ENCODE measurements around the gene GALNT16.

Gene GALNT16

GRCh38 chr14:69337984-69338383, 78.0 kb downstream of the GALNT16 start:
- no peak for DNase-seq (ENCODE audit: low read depth)

- DNase-seq (ENCODE audit: low read depth): no peak
Measured at GRCh38 chr14:69339426-69339825, 79.5 kb downstream of the GALNT16 start.

DNA sequence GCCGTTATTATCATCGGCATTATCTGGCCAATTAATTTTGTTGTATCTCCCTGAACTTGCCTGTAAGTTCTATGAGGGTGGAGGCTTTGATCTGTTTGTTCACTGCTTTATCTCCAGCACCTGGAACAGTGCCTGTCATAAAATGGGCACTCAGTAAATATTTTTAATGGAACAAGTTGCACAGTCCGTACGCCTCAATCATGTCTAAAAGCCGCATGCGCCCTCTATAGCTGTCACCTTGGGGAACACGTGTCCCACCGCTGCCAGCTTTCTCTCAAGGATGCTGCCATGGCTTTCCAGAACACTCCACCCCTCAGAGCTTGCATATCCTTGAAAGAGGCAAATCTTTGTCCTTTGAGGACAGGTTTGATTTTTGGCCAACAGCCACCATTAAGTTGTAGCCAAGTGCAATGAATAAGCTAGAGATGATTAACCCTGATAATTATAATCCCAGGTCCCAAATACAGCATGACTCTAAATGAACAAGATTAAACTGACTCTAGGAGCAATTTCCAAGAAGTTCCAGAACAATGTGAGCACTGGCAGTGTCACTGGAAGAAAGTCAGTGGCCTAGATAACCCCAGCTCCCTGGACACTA, 83.1 kb downstream of the GALNT16 start:
- DNase-seq (ENCODE audit: low read depth): no peak

GRCh38 chr14:69344171-69344570, 84.2 kb downstream of the GALNT16 start:
- DNase-seq (ENCODE audit: low read depth): no peak

GRCh38 chr14:69345402-69345801, 85.4 kb downstream of the GALNT16 start:
- DNase-seq (ENCODE audit: low read depth): no peak

GRCh38 chr14:69346710-69347109, 86.8 kb downstream of the GALNT16 start:
- DNase-seq (ENCODE audit: low read depth): no peak

DNA sequence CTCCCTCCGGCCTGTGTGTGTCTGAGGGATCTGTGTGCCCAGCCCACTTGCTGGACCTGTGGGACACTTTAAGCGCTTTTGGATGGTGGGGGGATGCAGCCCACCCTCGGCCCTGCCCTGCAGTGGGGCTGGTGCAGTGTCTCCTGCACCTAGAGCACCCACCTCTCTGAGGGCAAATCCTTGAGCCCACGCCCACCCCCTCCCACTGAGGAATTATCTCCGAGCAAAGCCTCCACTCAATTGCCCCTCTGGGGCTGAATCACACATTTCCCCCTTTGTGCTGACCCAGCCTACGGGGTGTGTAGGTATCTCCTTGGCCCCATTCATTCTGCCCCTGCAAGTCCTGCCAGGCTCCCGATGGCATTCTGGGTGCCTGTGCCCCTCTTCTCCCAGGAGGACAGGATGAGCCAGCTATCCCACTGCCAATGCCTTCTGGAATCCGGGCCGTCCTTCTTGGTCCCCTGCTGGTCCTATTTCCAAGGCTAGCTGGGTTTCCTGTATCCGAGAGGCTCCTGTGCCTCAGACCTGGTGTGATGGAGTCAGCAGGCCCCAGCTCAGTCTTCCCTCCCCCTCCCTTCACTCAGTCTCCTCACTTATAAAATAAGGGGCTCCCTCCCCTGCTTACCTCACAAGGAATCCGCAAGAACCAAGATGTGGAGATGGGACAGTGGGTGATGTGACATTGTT, 89.3 kb downstream of the GALNT16 start:
- no peak for DNase-seq (ENCODE audit: low read depth)

DNA sequence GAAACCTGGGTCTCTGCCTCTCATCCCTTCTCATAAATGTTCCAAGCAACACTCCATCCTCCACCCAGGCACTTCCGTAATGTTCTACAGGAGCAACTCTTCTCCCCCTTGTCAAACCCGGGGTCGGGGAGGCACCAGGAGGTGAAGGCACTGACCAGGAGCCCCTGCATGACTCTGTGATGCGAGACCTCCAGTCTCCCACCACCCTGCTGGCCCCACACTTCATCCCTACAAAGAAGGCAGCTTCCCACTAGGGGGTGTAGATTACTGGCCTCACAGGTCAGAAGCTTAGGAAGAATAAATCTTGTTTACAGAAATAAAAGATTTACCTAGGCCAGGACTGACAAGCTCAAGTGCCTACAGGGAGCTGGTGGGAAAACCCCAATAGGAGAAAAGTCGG, 90.9 kb downstream of the GALNT16 start:
- DNase-seq (ENCODE audit: low read depth): no peak

GRCh38 chr14:69351385-69351784, 91.4 kb downstream of the GALNT16 start:
- DNase-seq (ENCODE audit: low read depth): no peak

GRCh38 chr14:69351911-69352310, 92.0 kb downstream of the GALNT16 start:
- no peak for DNase-seq (ENCODE audit: low read depth)

DNA sequence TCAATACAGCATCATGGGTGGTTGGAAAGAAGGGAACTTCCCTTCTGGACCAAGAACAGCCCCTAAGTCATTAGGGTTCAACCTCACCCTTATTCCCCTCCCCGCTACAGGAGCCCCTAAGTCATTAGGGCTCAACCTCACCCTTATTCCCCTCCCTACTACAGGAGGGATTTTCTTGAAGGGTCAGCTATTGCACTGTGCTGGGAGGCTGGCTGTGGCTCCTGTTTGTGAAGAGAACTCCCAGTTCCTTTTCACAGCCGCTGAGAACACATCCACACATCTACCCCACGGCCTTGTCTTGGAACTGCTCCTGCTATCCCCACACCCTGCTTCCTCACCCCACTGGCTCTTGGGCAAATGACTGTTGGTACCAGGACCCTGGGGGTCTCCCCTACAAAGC, 93.2 kb downstream of the GALNT16 start:
- DNase-seq (ENCODE audit: low read depth): no peak

DNA sequence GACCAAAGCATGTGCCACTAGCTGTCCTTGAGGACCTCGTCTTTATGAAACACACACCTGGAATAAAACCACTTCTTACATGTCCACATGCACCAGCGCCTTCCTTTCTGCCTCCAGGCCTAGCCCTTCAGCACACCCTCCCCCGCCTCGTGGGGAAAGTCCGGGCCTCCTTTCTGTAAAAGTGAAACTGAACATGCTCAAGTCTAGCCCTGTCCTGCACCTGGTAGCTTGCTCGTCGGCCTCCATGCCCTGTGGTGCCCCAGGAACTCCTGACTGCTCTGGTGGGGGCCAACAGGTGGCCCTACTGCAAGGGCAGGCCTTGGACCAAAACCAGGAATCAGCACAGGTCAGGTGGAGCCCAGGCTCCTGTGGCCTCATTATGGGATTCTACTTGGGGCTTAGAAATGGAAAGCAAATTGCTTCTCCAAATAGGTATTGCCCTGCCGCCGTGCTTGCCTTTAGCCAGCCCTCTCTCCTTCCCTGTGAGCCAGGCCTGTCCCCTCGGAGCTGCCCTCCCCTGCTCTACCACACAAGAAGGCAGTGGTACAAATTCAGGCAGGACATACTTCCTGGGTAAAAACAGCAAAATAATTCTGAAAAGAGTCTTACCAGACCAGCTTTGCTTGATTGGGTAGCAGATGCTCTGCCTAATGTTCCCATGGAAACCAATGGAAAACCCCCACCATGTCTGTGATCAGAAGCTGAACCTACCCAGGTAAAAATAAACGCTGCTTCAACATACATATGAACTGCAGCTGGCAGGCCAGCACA, 94.6 kb downstream of the GALNT16 start:
- DNase-seq (ENCODE audit: low read depth): peak; percentile 46

DNA sequence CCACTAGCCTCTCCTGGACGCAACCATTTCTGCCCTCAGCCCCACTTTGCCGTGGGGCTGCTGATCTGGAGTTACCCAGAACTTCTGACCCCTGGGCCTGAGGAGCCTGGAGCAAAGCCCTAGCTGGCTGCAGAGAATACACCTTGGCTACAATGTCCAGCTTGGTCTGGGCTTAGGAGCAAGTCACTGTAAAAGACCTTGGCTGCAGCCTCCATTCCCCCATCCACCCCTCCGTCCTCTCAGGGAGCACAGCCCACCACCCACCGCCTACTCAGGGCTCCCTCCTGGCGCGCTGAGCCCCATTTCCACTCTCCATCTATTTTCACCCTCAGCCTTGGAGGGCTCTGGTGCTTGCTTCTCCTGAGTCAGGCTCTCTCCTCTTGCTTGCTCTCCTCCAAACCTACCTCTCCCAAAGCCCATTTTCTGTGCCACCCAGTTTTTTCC, 95.2 kb downstream of the GALNT16 start:
- no peak for DNase-seq (ENCODE audit: low read depth)

GRCh38 chr14:69355607-69356281, 95.8 kb downstream of the GALNT16 start:
- no peak for DNase-seq (ENCODE audit: low read depth)

DNA sequence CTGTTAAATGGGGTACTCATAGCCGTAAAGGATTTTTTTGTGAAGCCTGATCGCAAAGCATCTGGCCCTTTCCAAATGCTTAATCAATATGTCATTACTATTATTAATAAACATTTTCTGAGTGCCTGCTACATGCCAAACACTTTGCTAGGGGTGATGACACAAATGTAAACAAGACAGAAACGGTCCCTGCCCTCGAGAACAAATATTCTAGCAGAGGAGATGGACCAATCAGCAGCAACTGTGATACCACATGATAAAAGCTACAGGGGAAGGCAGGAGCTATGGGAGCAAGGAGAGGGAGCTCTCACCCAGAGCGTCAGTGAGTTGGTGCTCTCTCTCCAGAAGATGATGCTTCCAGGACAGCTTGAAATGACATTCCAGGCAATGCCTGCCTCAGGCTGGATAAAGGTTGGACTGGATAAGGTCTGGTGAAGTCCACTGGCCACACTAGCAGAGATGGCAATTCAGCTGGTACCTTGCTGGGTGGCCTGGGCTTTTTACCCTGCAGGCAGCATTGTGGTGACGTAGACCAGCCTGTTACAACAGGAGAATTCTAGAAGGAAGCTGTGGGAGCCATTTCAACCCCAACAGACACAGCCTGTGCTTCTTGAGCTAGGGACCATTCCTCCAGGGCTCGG, 97.1 kb downstream of the GALNT16 start:
- no peak for DNase-seq (ENCODE audit: low read depth)

GRCh38 chr14:69357544-69358200, 97.7 kb downstream of the GALNT16 start:
- DNase-seq (ENCODE audit: low read depth): no peak

DNA sequence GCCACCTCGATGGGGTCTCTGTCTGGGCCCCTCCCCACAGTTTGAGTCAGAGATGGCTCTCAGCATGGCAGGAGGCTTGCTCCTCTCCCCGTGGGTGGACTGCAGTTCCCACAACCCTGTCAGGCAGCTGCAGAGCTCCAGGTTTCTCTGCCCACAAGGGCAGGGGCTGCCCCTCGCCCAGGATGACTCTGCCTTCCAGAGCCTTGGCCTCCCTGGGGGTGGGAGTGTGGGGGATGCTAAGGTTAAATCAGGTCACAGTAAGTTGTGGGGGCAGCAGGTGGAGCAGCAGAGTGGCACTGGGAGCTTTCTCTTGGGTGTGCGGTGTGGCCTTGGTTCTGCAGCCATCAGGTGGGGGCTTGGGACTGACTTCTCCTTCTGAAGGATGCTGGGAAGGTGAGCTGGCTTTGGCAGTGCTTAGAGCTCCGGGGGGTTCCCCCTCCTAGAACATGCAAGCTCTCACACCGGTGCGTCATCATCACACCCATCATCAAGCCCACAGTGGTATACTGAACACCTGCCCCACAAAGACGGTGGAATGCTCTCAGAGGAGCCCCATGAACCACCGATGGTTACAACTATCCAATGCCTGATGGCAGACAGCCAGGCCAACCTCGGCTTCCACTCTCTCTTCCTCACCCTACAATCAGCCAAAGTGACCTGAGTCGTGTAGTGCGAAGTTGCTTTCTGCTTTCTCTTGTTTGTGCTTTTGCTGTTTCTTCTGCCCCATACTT, 98.4 kb downstream of the GALNT16 start:
- peak; percentile 13 for DNase-seq (ENCODE audit: low read depth)

GRCh38 chr14:69358966-69359365, 99.0 kb downstream of the GALNT16 start:
- DNase-seq (ENCODE audit: low read depth): no peak

DNA sequence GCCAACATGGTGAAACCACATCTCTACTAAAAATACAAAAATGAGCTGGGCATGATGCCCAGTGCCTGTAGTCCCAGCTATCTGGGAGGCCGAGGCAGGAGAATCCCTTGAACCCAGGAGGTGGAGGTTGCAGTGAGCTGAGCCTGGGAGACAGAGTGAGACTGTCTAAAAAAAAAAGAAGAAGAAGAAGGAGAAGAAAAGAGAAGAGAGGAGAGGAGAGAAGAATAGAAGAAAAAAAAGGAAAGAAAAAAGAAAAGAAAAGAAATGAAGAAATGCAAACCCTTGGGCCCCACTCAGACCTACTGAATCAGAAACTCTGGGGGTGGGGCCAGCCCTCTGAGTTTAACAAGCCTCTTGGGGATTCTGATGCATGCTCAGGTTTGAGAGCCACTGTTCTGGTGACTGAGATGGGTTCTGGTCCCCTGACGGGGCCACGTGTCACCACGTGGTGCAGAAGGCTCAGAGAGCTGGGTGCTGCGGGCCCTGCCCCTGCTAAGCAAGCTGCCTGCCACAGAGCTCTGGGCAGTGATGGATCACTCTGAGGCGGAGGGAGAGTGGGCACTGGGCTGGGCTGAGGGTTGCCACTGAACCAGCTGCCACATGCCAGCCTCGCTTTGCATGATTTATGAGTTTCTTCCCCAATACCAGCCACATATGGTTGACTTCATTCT, 100.6 kb downstream of the GALNT16 start:
- no peak for DNase-seq (ENCODE audit: low read depth)

GRCh38 chr14:69363055-69363454, 103.1 kb downstream of the GALNT16 start:
- no peak for DNase-seq (ENCODE audit: low read depth)
